GM13976 (cell line): Measurements from ENCODE around the gene CNPY2.
"Not testable (repeated sequence)": the region's sequence is repeated elsewhere in the genome, so short reads cannot be mapped to it uniquely, and the experiment has no call there.

Experiments used
- DNase-seq: peaks from one replicate; pipeline ENCODE4 v3.0.0; 2012; ENCODE audit warnings: low spot score
- CTCF ChIP-seq: IDR thresholded peaks from 2 replicates; pipeline ENCODE4 v1.5.1; 2012; ENCODE audit warnings: borderline replicate concordance, mild to moderate bottlenecking; ENCODE audit not compliant: insufficient read depth; ENCODE audit errors: extremely low read depth, missing control alignments, control extremely low read depth
- in situ Hi-C: fragments of 300-500 bp; cut with MboI; formaldehyde crosslinking; loops from one replicate; pipeline ENCODE4 v1.12.0; 2022; ENCODE audit warnings: low sequenced_read_pairs, mixed read lengths, inconsistent platforms; ENCODE audit not compliant: unreplicated experiment

Gene CNPY2

DNA sequence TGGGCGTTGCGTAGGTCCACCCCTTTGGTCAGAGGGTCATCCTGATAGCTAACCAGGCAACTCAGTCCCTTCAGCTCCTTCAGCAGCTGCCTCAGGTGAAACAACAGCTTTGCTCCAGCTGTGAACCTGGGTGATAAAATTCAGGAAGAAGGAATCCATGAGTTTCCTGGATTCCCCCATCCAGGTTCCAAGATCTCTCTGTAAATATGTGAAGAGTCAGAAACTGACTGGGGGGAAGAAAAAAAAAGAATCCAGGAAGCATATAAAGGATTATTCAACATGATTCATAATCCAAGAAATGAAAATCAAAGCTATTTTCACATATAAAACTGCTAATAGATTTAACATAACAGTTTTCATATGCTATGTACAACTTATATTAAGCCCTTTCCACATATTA, 35.5 kb upstream of the CNPY2 start:
- in situ Hi-C loops, result no loop called here
- no peak for TF ChIP-seq CTCF
- no peak for DNase-seq

- no peak for DNase-seq
- no peak for TF ChIP-seq CTCF
- in situ Hi-C loops, result no loop called here
Measured at GRCh38 chr12:56350662-56351061, 34.9 kb upstream of the CNPY2 start.

DNA sequence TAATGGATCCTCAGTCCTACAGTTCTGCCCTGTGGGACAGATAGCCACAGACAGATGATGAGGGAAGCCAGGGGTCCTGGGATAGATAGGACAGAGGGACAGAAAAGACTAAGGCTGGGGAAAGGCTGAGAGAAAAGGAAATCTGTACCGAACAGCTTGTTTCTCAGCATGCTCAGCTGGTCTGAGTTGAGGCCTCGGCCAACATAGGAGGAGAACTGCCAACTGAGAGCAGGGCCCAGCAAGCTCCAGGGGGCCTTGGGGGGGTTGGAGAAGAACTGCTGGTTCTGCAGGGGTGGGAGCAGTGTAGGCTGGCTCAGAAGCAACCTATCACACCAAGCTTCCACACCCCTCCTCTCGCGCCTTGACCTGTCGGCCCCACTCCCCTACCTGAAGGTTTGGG, 33.0 kb upstream of the CNPY2 start:
- TF ChIP-seq CTCF, result no peak
- in situ Hi-C loops, result no loop called here
- DNase-seq, result no peak

DNA sequence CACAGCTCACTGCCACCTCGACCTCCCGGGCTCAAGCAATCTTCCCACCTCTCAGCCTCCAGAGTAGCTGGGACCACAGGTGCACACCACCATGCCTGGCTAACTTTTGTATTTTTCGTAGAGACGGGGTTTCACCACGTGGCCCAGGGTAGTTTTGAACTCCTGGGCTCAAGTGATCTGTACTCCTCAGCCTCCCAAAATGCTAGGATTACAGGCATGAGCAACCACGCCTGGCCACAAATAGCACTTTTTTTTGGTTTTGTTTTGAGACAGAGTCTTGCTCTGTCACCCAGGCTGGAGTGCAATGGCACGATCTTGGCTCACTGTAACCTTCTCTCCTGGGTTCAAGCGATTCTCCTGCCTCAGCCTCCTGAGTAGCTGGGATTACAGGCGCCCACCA, 31.5 kb upstream of the CNPY2 start:
- in situ Hi-C loops, DNase-seq: not testable (repeated sequence)

DNA sequence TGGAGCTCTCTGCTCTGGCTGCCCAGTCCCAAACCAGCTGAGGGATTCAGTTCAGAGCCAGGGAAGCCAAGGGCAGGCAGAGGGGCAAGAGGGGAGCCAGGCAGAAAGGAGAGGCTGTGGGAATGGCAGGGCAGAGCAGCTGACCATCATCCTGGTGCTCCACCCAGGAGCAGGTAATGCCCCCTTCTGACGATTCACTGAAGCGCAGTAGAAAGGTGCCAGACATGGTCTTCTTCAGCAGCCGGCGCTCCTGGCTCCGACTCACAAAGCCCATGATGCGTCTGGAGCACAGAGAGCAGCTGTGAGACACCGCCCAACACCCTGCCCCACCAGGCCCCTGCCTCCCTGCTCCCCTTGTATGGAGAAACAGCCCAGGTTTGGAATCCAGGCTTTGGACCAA, 30.9 kb upstream of the CNPY2 start:
- no peak for TF ChIP-seq CTCF
- in situ Hi-C loops, result no loop called here
- DNase-seq, result no peak

GRCh38 chr12:56342290-56342689, 26.5 kb upstream of the CNPY2 start:
- DNase-seq, in situ Hi-C loops: not testable (repeated sequence)

GRCh38 chr12:56341616-56342015, 25.8 kb upstream of the CNPY2 start:
- no peak for TF ChIP-seq CTCF
- in situ Hi-C loops, result no loop called here
- no peak for DNase-seq

GRCh38 chr12:56339158-56339422, 23.3 kb upstream of the CNPY2 start:
- no peak for TF ChIP-seq CTCF
- in situ Hi-C loops, result no loop called here
- no peak for DNase-seq
